ENCODE results near the gene ATP1B4.

The ATP1B4 gene

DNA sequence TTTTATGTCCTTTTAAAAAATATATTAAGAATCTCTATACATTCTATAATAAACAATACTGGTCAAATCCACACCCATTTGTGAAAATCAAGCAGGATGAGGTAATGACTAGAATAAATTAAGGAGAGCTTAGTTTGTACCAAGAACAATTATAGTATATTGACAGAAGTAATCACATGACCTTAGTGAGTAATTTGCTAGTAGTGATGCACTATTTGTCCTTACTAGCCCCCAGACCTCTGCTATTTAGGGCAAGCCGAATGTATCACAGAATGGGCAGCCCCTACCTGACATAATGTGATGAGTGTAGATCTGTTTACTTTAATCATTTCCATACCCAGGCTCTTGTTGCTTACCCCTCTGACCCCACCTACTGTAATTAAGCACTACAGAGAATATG, 15.8 kb downstream of the ATP1B4 start:
- H3K27me3 ChIP-seq (ENCODE audit: low read depth, low read length) = no peaks in the 10 kb centered on the region
- H3K36me3 ChIP-seq (ENCODE audit: control insufficient read depth in 1 of 2, insufficient read depth in 2 of 2, low read length in 2 of 2) = no peaks in the 10 kb centered on the region
- H3K9me3 ChIP-seq (ENCODE audit: control insufficient read depth in 1 of 2, low read length in 2 of 2) = no peaks in the 10 kb centered on the region
- no peaks in the 10 kb centered on the region for H3K4me1 ChIP-seq (ENCODE audit: control insufficient read depth in 1 of 2, insufficient read depth in 2 of 2, low read length in 2 of 2)
- H3K4me3 ChIP-seq (ENCODE audit: low read depth in 1 of 2, low read length in 2 of 2) = no peak overlapping the region
- H3K27ac ChIP-seq (ENCODE audit: low read length) = no peak overlapping the region

DNA sequence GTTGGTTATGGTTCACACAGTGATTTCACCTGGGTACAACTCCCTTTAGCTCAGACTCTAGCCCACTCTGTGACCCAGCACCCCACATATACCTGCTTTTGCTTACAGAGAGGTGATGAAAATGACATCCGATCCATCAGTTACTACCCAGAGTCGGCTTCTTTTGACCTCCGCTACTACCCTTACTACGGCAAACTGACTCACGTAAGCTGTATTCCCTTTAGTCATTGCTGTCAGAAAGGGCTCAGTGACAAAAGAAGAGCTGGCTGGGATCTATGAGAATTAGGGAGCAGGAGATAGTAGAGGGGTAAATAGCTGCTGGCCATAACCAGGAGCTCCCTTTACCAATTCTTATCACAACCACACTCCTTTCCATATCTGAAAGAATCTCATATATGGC, 16.7 kb downstream of the ATP1B4 start:
- Histone ChIP-seq H3K9me3 (ENCODE audit: control insufficient read depth in 1 of 2, low read length in 2 of 2) (no peaks in the 10 kb centered on the region), H3K4me3 (ENCODE audit: low read depth in 1 of 2, low read length in 2 of 2) (no peak overlapping the region), H3K4me1 (ENCODE audit: control insufficient read depth in 1 of 2, insufficient read depth in 2 of 2, low read length in 2 of 2) (no peaks in the 10 kb centered on the region), H3K36me3 (ENCODE audit: control insufficient read depth in 1 of 2, insufficient read depth in 2 of 2, low read length in 2 of 2) (no peaks in the 10 kb centered on the region), H3K27ac (ENCODE audit: low read length) (no peak overlapping the region), H3K27me3 (ENCODE audit: low read depth, low read length) (no peaks in the 10 kb centered on the region)

DNA sequence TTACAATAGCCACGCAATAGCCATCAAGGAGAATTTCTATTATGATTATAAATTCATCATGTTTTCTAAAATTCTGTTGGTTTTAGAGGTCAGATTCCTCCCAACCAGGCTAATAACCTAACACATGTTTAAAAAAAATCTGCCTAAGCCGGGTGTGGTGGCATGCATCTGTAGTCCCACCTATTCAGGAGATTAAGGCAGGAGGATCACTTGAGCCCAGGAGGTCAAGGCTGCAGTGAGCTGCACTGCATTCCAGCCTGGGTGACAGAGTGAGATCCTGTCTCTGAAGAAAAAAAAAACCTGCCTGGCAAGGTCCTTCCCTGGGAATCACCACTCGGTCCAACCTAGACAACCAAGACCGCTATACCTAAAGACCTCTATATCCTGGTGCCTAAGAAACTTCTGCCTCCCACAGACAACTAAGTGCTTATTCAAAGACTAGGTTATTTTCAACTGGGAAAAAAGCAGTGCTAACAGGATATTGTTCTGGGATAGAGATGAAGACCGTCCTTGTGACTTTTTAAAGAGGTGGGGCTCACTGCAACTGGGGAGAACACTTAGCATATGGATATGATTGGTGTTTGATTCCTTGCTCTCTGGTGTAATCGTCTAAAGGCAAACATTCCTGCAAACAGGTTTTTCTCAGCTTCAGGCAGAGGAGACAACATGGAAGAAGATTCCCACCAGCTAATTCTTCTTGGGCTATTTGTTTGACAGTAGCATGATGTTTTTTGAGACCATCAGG, 18.2 kb downstream of the ATP1B4 start:
- H3K27ac ChIP-seq (ENCODE audit: low read length) = no peak overlapping the region
- no peaks in the 10 kb centered on the region for H3K36me3 ChIP-seq (ENCODE audit: control insufficient read depth in 1 of 2, insufficient read depth in 2 of 2, low read length in 2 of 2)
- H3K27me3 ChIP-seq (ENCODE audit: low read depth, low read length) = no peaks in the 10 kb centered on the region
- H3K4me1 ChIP-seq (ENCODE audit: control insufficient read depth in 1 of 2, insufficient read depth in 2 of 2, low read length in 2 of 2) = no peaks in the 10 kb centered on the region
- no peak overlapping the region for H3K4me3 ChIP-seq (ENCODE audit: low read depth in 1 of 2, low read length in 2 of 2)
- H3K9me3 ChIP-seq (ENCODE audit: control insufficient read depth in 1 of 2, low read length in 2 of 2) = no peaks in the 10 kb centered on the region

GRCh38 chrX:120380699-120381098, 18.8 kb downstream of the ATP1B4 start:
- Histone ChIP-seq H3K4me1 (ENCODE audit: control insufficient read depth in 1 of 2, insufficient read depth in 2 of 2, low read length in 2 of 2) (no peaks in the 10 kb centered on the region), H3K27ac (ENCODE audit: low read length) (no peak overlapping the region), H3K36me3 (ENCODE audit: control insufficient read depth in 1 of 2, insufficient read depth in 2 of 2, low read length in 2 of 2) (no peaks in the 10 kb centered on the region)

DNA sequence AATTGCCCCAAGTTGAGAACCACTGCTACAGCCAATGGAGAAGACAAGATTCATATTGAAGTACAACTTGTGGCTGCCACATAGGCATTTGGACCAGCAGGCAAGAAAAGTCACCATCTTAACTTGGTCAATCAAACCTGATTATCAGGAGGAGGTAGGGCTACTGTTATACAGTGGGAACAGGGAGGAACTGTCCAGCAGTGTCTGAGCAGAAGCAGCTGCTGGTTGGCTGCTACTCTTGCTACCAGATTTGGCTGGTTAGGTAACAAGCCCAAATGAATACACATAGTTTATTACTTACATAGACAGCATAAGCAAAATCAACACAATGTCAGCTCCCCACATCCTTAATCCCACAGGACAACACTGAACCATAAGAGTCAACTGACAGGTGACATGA, 39.4 kb downstream of the ATP1B4 start:
- Histone ChIP-seq H3K4me1 (ENCODE audit: control insufficient read depth in 1 of 2, insufficient read depth in 2 of 2, low read length in 2 of 2) (no peaks in the 10 kb centered on the region), H3K4me3 (ENCODE audit: low read depth in 1 of 2, low read length in 2 of 2) (no peak overlapping the region), H3K27ac (ENCODE audit: low read length) (no peak overlapping the region), H3K36me3 (ENCODE audit: control insufficient read depth in 1 of 2, insufficient read depth in 2 of 2, low read length in 2 of 2) (no peaks in the 10 kb centered on the region), H3K27me3 (ENCODE audit: low read depth, low read length) (no peaks in the 10 kb centered on the region), H3K9me3 (ENCODE audit: control insufficient read depth in 1 of 2, low read length in 2 of 2) (no peaks in the 10 kb centered on the region)

More at GRCh38 chrX:120380699-120381098, 18.8 kb downstream of the ATP1B4 start:
- H3K9me3 ChIP-seq (ENCODE audit: control insufficient read depth in 1 of 2, low read length in 2 of 2) = no peaks in the 10 kb centered on the region
- H3K27me3 ChIP-seq (ENCODE audit: low read depth, low read length) = no peaks in the 10 kb centered on the region
- no peak overlapping the region for H3K4me3 ChIP-seq (ENCODE audit: low read depth in 1 of 2, low read length in 2 of 2)

DNA sequence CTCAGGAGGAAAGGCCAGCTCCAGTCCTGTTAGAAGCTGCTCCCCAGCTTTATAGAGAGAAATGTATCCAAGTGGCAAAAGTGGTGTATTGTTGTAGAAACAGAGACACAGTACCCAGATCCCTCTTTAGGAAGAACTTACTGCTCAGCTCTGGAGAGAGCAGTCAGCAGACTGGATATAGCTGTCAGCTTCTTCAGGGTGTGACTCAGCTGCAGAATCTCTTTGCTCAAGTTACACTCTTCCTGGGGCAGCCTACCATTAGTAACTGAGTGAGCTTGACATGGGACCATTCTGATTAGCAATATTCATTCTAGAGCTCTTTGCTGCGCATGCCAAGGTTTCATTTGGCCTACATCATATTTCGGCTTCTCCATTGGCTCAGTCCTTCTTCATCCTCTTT, 40.5 kb downstream of the ATP1B4 start:
- Histone ChIP-seq H3K4me3 (ENCODE audit: low read depth in 1 of 2, low read length in 2 of 2) (no peak overlapping the region), H3K9me3 (ENCODE audit: control insufficient read depth in 1 of 2, low read length in 2 of 2) (no peaks in the 10 kb centered on the region), H3K4me1 (ENCODE audit: control insufficient read depth in 1 of 2, insufficient read depth in 2 of 2, low read length in 2 of 2) (no peaks in the 10 kb centered on the region), H3K27ac (ENCODE audit: low read length) (no peak overlapping the region), H3K36me3 (ENCODE audit: control insufficient read depth in 1 of 2, insufficient read depth in 2 of 2, low read length in 2 of 2) (no peaks in the 10 kb centered on the region), H3K27me3 (ENCODE audit: low read depth, low read length) (no peaks in the 10 kb centered on the region)

DNA sequence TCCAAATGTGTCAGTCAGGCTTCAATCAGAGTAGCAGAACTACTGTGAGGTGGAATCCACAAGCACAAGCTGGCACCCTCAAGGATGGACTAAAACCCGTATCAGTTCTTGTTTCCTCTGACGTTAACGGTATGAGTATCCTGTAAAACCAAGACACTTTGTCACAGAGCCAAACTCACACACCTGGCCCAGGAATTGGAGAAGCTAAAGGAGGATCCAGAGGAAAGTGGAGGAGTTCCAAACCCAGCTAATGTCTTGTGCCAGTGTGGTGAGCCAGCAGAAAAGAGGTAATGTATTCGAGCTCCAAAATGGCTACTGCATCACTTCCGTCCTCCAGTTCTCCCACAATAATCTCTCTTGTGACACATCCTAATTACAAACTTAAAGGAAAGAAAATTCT, 44.7 kb downstream of the ATP1B4 start:
- H3K9me3 ChIP-seq (ENCODE audit: control insufficient read depth in 1 of 2, low read length in 2 of 2) = no peaks in the 10 kb centered on the region
- H3K27ac ChIP-seq (ENCODE audit: low read length) = no peak overlapping the region
- no peaks in the 10 kb centered on the region for H3K36me3 ChIP-seq (ENCODE audit: control insufficient read depth in 1 of 2, insufficient read depth in 2 of 2, low read length in 2 of 2)
- no peaks in the 10 kb centered on the region for H3K4me1 ChIP-seq (ENCODE audit: control insufficient read depth in 1 of 2, insufficient read depth in 2 of 2, low read length in 2 of 2)
- H3K4me3 ChIP-seq (ENCODE audit: low read depth in 1 of 2, low read length in 2 of 2) = no peak overlapping the region
- H3K27me3 ChIP-seq (ENCODE audit: low read depth, low read length) = no peaks in the 10 kb centered on the region

DNA sequence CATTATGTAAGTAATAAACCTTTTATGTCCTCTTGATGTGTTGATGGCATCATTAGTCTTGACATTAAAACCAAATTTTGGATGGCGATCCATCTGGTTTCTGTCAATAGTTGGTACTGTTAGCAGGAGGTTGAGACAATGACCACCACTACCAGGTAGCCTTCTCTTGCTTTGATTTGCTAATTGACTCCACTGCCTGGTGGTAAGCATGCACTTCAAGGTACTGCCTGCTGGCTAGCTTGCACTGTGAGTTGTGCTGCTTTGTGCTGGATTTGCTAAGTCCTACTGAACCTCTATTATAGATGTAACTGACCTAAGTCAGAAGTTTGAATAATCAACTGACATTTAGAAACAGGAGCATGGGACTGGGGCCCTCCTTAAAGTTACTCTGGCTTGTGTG, 46.3 kb downstream of the ATP1B4 start:
- H3K27me3 ChIP-seq (ENCODE audit: low read depth, low read length) = no peaks in the 10 kb centered on the region
- H3K4me3 ChIP-seq (ENCODE audit: low read depth in 1 of 2, low read length in 2 of 2) = no peak overlapping the region
- H3K27ac ChIP-seq (ENCODE audit: low read length) = no peak overlapping the region
- H3K9me3 ChIP-seq (ENCODE audit: control insufficient read depth in 1 of 2, low read length in 2 of 2) = no peaks in the 10 kb centered on the region
- H3K36me3 ChIP-seq (ENCODE audit: control insufficient read depth in 1 of 2, insufficient read depth in 2 of 2, low read length in 2 of 2) = no peaks in the 10 kb centered on the region
- no peaks in the 10 kb centered on the region for H3K4me1 ChIP-seq (ENCODE audit: control insufficient read depth in 1 of 2, insufficient read depth in 2 of 2, low read length in 2 of 2)

- H3K36me3 ChIP-seq (ENCODE audit: control insufficient read depth in 1 of 2, insufficient read depth in 2 of 2, low read length in 2 of 2) = no peaks in the 10 kb centered on the region
- H3K4me3 ChIP-seq (ENCODE audit: low read depth in 1 of 2, low read length in 2 of 2) = no peak overlapping the region
- H3K4me1 ChIP-seq (ENCODE audit: control insufficient read depth in 1 of 2, insufficient read depth in 2 of 2, low read length in 2 of 2) = no peaks in the 10 kb centered on the region
- no peaks in the 10 kb centered on the region for H3K27me3 ChIP-seq (ENCODE audit: low read depth, low read length)
- no peaks in the 10 kb centered on the region for H3K9me3 ChIP-seq (ENCODE audit: control insufficient read depth in 1 of 2, low read length in 2 of 2)
- H3K27ac ChIP-seq (ENCODE audit: low read length) = no peak overlapping the region
These were observed 57.6 kb downstream of the ATP1B4 start for GRCh38 chrX:120419463-120419862.

GRCh38 chrX:120426599-120426998, 64.7 kb downstream of the ATP1B4 start:
- Histone ChIP-seq H3K36me3 (ENCODE audit: control insufficient read depth in 1 of 2, insufficient read depth in 2 of 2, low read length in 2 of 2) (no peaks in the 10 kb centered on the region), H3K4me3 (ENCODE audit: low read depth in 1 of 2, low read length in 2 of 2) (no peak overlapping the region), H3K27me3 (ENCODE audit: low read depth, low read length) (no peaks in the 10 kb centered on the region), H3K9me3 (ENCODE audit: control insufficient read depth in 1 of 2, low read length in 2 of 2) (no peaks in the 10 kb centered on the region), H3K4me1 (ENCODE audit: control insufficient read depth in 1 of 2, insufficient read depth in 2 of 2, low read length in 2 of 2) (no peaks in the 10 kb centered on the region), H3K27ac (ENCODE audit: low read length) (no peak overlapping the region)

DNA sequence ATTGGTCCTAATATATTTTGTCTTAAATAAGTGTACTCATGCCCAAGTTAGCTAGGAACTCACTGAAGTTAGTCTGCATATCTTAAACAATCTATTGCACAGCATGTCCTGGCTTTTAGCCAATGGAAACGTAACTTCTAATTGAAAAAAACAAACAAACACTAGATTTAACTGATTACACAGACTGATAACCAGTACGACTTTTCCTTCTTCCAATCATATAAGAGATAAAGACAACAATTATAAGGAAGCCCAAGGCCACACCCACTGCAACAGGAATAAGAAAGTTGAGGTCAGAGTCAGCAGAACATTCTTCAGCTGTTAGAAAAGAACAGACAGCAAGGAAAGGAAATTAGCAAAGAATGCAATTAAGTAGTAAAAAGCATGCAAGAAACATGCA, 66.4 kb downstream of the ATP1B4 start:
- no peaks in the 10 kb centered on the region for H3K27me3 ChIP-seq (ENCODE audit: low read depth, low read length)
- H3K4me3 ChIP-seq (ENCODE audit: low read depth in 1 of 2, low read length in 2 of 2) = no peak overlapping the region
- no peak overlapping the region for H3K27ac ChIP-seq (ENCODE audit: low read length)
- no peaks in the 10 kb centered on the region for H3K4me1 ChIP-seq (ENCODE audit: control insufficient read depth in 1 of 2, insufficient read depth in 2 of 2, low read length in 2 of 2)
- no peaks in the 10 kb centered on the region for H3K9me3 ChIP-seq (ENCODE audit: control insufficient read depth in 1 of 2, low read length in 2 of 2)
- H3K36me3 ChIP-seq (ENCODE audit: control insufficient read depth in 1 of 2, insufficient read depth in 2 of 2, low read length in 2 of 2) = no peaks in the 10 kb centered on the region
